Measurements from ENCODE around the gene IFT43. TPM values are rescaled to one million over a fixed set of nuclear protein-coding genes. Genes with fewer than 3 reads are reported as not detected.

Gene IFT43
- total RNA-seq, 4 donors from 2014 or later, result 24.5 to 412 (median 31.2) TPM

DNA sequence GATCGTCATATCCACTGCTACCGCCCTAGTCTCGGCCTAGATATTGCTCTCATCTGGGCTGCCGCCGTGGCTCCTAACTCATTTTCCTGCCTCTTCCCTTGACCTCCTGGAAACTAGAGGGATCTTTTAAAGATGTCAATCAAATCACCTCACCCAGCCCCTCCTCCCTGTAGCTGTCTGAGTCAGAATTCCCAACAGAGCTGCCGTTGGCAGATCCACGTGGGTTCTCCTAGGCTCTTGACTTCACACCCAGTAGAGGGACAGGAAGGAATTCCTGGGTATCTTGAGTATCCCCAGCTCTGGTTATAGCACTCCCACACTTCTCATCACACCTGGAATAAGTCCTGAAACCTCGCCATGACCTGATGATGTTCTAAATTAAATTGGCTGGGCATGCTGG lies 15.7 kb upstream of the IFT43 start:
- H3K36me3 ChIP-seq, result no peaks in the 10 kb centered on the region
- WGBS, 2 donors (ENCODE audit: low coverage in 1 of 2), result 77 to 80% methylated on average over 6 to 8 of the region's 8 CpGs
- no peak overlapping the region for H3K4me3 ChIP-seq
- DNase-seq, result no peak
- no peak overlapping the region for H3K27ac ChIP-seq
- no peaks in the 10 kb centered on the region for H3K27me3 ChIP-seq
- intact Hi-C loops (cut with DNase I; ENCODE audit: low total_unique reads) (no loop called here), in situ Hi-C loops (cut with MboI; ENCODE audit: low pct_ligation_motif_present in 1 of 4, low pct_unique_long_range_greater_than_20kb in 1 of 4, low sequenced_read_pairs in 3 of 4) (loop anchor here in 1 of 4 donors (25.0 kb wide), 1 partner anchor 183 kb away; no protein-coding TSS in a partner anchor)
- no peaks in the 10 kb centered on the region for H3K4me1 ChIP-seq
- TF ChIP-seq, protein P1, sequence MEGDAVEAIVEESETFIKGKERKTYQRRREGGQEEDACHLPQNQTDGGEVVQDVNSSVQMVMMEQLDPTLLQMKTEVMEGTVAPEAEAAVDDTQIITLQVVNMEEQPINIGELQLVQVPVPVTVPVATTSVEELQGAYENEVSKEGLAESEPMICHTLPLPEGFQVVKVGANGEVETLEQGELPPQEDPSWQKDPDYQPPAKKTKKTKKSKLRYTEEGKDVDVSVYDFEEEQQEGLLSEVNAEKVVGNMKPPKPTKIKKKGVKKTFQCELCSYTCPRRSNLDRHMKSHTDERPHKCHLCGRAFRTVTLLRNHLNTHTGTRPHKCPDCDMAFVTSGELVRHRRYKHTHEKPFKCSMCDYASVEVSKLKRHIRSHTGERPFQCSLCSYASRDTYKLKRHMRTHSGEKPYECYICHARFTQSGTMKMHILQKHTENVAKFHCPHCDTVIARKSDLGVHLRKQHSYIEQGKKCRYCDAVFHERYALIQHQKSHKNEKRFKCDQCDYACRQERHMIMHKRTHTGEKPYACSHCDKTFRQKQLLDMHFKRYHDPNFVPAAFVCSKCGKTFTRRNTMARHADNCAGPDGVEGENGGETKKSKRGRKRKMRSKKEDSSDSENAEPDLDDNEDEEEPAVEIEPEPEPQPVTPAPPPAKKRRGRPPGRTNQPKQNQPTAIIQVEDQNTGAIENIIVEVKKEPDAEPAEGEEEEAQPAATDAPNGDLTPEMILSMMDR (IDR thresholded peaks at IDR 0.05), result no peak
- no peak for TF ChIP-seq POLR2A (IDR thresholded peaks at IDR 0.05)
- no peak for TF ChIP-seq POLR2AphosphoS5 (IDR thresholded peaks at IDR 0.05)
- TF ChIP-seq EP300 (IDR thresholded peaks at IDR 0.05; ENCODE audit: low read depth), result no peak
- no peaks in the 10 kb centered on the region for H3K9me3 ChIP-seq

DNA sequence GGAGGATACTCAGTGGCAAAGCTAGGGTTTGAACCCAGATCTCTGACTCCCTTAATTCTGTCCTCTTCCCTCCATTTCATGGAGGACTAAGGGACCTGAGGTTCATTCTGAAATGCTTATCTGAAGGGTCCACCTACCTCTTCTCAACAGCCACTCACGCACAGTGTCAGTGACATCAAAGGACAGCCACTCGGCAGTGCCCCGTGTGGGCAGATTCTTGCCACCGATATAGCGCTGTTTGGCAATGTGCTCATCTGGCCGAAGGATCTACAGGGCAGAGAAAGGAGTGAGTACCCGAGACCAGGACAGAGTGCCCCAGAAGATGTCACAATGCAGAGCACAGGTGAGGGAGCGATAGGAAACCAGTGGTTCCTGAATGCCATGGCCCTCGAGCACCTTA lies 14.6 kb upstream of the IFT43 start:
- intact Hi-C loops (cut with DNase I; ENCODE audit: low total_unique reads), result no loop called here

DNA sequence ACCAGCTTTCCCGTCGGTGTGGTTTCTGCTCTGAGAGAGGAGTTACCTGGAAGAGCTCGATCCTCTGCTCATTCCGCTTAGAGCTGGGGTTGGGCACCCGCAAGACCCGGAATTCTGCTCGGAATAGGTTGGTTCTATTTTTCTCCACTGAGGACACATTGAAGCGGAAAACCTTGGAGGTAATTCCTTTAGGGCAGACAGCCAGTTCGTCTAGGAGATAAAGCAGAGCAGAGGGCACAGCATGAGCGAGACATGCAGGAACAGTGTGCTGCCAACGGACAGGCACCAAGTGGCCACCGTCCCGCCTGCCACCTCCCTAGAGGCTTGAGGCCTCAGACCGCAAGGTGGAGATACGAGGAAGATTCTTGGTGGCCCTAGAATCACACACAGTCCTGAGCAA lies 14.1 kb upstream of the IFT43 start:
- in situ Hi-C loops (cut with MboI; ENCODE audit: low pct_ligation_motif_present in 1 of 4, low pct_unique_long_range_greater_than_20kb in 1 of 4, low sequenced_read_pairs in 3 of 4), result loop anchor here in 1 of 4 donors (25.0 kb wide), 1 partner anchor 184 kb away; no protein-coding TSS in a partner anchor
- H3K36me3 ChIP-seq, result no peaks in the 10 kb centered on the region
- intact Hi-C loops (cut with DNase I; ENCODE audit: low total_unique reads), result no loop called here

More for the DNA sequence above, 14.6 kb upstream of the IFT43 start:
- H3K4me1 ChIP-seq, result peaks cover 0 to 1% (median 0%) of the 10 kb centered on the region in 4 donors
- H3K4me3 ChIP-seq, result no peak overlapping the region
- DNase-seq, result no peak
- no peak overlapping the region for H3K27ac ChIP-seq
- TF ChIP-seq EP300 (IDR thresholded peaks at IDR 0.05; ENCODE audit: low read depth) (no peak), POLR2AphosphoS5 (IDR thresholded peaks at IDR 0.05) (no peak), POLR2A (IDR thresholded peaks at IDR 0.05) (no peak)
- TF ChIP-seq, protein P1 (IDR thresholded peaks at IDR 0.05), result no peak
- WGBS, 2 donors (ENCODE audit: low coverage in 1 of 2), result 92% methylated on average over 9 of the region's 9 CpGs; no CpG with 5 or more reads in 1 of the 2 donors
- H3K9me3 ChIP-seq, result no peaks in the 10 kb centered on the region
- in situ Hi-C loops (cut with MboI; ENCODE audit: low pct_ligation_motif_present in 1 of 4, low pct_unique_long_range_greater_than_20kb in 1 of 4, low sequenced_read_pairs in 3 of 4), result loop anchor here in 1 of 4 donors (25.0 kb wide), 1 partner anchor 184 kb away; no protein-coding TSS in a partner anchor
- H3K27me3 ChIP-seq, result no peaks in the 10 kb centered on the region
- no peaks in the 10 kb centered on the region for H3K36me3 ChIP-seq

DNA sequence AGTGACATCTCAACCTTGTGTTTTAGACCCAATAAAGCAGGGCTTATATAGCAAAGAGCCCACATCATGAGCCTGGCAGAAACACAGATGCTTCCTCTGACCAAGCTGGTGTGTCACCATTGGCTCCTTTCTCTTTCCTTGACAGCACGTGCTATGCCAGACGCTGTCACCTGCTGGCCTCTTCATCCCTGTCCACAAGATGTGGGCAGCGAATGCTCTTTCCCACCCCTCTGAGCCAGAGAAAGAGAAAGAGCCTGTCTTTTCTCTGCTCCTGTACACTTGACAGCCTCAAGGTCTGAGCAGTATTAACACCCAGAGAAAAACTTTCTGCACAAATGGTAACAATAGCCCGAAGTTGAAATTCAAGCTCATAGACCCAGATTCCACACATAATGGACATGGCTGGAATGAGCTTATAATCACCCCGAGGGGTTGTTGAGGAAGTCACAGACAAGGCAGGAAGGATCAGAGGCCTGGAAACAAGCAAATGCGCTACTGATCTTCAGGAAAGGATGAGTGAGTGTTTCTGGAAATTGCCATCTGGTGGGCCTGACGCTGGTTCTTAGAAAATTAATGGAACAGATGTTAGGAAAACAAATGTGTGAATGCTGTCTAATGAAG lies 12.7 kb upstream of the IFT43 start:
- no peak for TF ChIP-seq EP300 (IDR thresholded peaks at IDR 0.05; ENCODE audit: low read depth)
- TF ChIP-seq, protein P1 (IDR thresholded peaks at IDR 0.05), result no peak
- no peak for TF ChIP-seq POLR2AphosphoS5 (IDR thresholded peaks at IDR 0.05)
- no peak for TF ChIP-seq POLR2A (IDR thresholded peaks at IDR 0.05)
- no peaks in the 10 kb centered on the region for H3K36me3 ChIP-seq
- H3K9me3 ChIP-seq, result no peaks in the 10 kb centered on the region
- in situ Hi-C loops (cut with MboI; ENCODE audit: low pct_ligation_motif_present in 1 of 4, low pct_unique_long_range_greater_than_20kb in 1 of 4, low sequenced_read_pairs in 3 of 4) (loop anchor here in 1 of 4 donors (25.0 kb wide), 1 partner anchor 186 kb away; no protein-coding TSS in a partner anchor), intact Hi-C loops (cut with DNase I; ENCODE audit: low total_unique reads) (no loop called here)
- H3K4me3 ChIP-seq, result no peak overlapping the region
- DNase-seq, result no peak
- no peaks in the 10 kb centered on the region for H3K27me3 ChIP-seq
- no peak overlapping the region for H3K27ac ChIP-seq
- WGBS, 2 donors (ENCODE audit: low coverage in 1 of 2), result 54 to 60% methylated on average over 6 to 7 of the region's 7 CpGs
- H3K4me1 ChIP-seq, result peaks cover 0 to 20% (median 3%) of the 10 kb centered on the region in 4 donors

More for the DNA sequence above, 14.1 kb upstream of the IFT43 start:
- Histone ChIP-seq H3K4me3 (no peak overlapping the region), H3K4me1 (peaks cover 0 to 6% (median 0%) of the 10 kb centered on the region in 4 donors), H3K27ac (no peak overlapping the region), H3K9me3 (no peaks in the 10 kb centered on the region), H3K27me3 (no peaks in the 10 kb centered on the region)
- DNase-seq, result no peak
- WGBS, 2 donors (ENCODE audit: low coverage in 1 of 2), result 94 to 100% methylated on average over 8 to 15 of the region's 15 CpGs
- TF ChIP-seq POLR2AphosphoS5 (IDR thresholded peaks at IDR 0.05) (no peak), POLR2A (IDR thresholded peaks at IDR 0.05) (no peak), EP300 (IDR thresholded peaks at IDR 0.05; ENCODE audit: low read depth) (no peak)
- TF ChIP-seq, protein P1 (IDR thresholded peaks at IDR 0.05), result no peak

Measured in transverse colon (tissue), 4 donors.